Stimulated activated CD8-positive, alpha-beta memory T cell treated with anti-CD3 and anti-CD28 coated beads, Interleukin-2, amount 100 ng/mL, for 48 hours (primary cell): Measurements from ENCODE around the gene CNTRL.
A peak's percentile ranks its signal among the peaks of the same experiment; 100 is the strongest.
"Not testable (repeated sequence)": the region's sequence is repeated elsewhere in the genome, so short reads cannot be mapped to it uniquely, and the experiment has no call there.

ENCODE experiments used
- DNase-seq, 2 donors: peaks; one replicate each; pipeline ENCODE4 v3.0.0-alpha.2; 2020; ENCODE audit warnings: low read depth in 2 of 2

Gene CNTRL

GRCh38 chr9:121133104-121133816, 58.5 kb downstream of the CNTRL start:
- peak; percentile 26 to 27 for DNase-seq

DNA sequence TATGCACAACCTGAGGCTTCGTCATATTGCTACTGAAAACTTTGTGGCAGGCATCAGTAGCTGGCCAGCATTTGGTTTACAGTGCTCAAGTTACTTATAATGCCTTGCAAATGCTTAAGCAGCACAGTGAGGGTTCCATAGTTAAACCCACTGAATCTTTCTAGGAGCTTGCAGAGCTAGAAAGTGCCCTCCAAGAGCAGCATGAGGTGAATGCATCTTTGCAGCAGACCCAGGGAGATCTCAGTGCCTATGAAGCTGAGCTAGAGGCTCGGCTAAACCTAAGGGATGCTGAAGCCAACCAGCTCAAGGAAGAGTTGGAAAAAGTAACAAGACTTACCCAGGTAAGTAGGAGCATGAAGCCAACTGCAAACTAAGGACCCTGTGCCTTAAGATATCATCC, 60.9 kb downstream of the CNTRL start:
- no peak for DNase-seq

- DNase-seq = no peak
Measured at GRCh38 chr9:121138561-121138960, 63.8 kb downstream of the CNTRL start.

GRCh38 chr9:121138973-121139372, 64.2 kb downstream of the CNTRL start:
- no peak for DNase-seq

DNA sequence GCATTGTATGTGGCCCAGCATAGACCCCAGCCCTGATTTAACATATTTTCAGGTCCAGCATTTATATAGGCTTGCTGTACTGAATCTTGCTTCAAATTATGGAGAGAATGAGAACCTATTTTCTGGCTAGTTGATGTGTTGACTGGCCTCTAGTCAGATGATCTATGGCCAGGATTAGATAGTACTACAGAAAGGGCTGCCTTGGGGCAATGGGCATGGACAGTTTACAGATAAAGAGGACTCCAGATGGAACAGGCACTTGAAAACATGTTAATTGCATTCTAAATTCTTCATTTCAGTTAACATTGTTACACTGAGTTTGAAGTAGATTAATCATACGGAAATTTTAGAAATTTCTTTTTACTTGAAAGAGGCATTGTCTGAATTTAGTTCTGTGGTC, 65.4 kb downstream of the CNTRL start:
- no peak for DNase-seq

- no peak for DNase-seq
Measured at GRCh38 chr9:121141306-121141705, 66.6 kb downstream of the CNTRL start.

- no peak for DNase-seq
Measured at GRCh38 chr9:121141706-121142105, 67.0 kb downstream of the CNTRL start.

DNA sequence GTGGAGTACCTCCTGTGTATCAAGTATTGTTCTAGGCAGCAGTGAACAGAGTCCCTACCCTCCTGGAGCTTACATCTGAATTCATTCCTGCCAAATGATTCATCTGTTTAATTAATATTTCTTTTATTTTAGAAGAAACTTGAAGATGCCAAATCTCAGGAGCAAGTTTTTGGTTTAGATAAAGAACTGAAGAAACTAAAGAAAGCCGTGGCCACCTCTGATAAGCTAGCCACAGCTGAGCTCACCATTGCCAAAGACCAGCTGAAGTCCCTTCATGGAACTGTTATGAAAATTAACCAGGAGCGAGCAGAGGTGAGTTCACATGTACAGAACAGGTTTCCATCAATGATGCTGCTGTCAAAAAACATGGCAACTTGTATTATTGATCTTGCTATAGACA, 69.0 kb downstream of the CNTRL start:
- no peak for DNase-seq

GRCh38 chr9:121144482-121144881, 69.7 kb downstream of the CNTRL start:
- no peak for DNase-seq

DNA sequence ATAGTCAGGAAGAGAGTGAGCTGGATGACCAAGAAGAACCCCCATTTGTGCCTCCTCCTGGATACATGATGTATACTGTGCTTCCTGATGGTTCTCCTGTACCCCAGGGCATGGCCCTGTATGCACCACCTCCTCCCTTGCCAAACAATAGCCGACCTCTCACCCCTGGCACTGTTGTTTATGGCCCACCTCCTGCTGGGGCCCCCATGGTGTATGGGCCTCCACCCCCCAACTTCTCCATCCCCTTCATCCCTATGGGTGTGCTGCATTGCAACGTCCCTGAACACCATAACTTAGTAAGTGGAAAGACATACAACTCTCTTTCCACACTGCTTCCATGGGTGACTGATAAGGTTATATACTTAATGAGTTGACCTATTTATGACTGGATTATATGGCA, 75.4 kb downstream of the CNTRL start:
- DNase-seq = no peak

DNA sequence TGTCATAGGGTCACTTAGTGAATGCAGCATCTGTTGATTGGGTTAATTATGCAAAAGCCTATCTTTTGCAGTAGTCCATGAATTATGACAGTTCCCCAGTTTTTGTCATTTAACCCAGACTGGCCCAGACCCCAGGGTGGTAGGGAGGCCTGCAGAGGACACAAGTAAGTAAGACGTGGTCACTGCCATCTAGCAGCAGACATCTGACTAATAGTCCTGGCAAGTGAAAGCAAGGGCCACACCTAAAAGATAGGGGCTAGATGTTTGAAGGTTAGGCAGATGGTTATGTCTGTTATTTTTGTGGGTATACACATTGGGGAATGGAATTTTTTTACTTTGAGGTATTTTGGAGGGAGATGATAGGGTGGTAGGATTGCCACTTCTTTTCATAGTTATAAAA, 78.9 kb downstream of the CNTRL start:
- DNase-seq = no peak

DNA sequence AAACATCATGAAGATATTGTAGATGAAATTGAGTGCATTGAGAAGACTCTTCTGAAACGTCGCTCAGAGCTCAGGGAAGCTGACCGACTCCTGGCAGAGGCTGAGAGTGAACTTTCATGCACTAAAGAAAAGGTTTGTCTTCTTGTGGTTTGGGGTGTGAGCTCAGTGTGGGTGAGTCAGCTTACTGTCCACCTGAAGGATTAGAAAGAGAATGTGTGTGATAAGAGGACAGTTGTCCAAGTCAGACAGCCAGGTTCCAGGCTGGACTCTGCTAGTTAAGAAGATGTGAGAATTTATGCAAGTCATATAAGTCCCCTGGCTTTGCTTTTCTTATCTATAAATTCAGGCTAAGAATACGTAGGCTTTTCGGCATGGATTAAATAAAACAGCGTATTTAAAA, 80.0 kb downstream of the CNTRL start:
- DNase-seq = no peak

DNA sequence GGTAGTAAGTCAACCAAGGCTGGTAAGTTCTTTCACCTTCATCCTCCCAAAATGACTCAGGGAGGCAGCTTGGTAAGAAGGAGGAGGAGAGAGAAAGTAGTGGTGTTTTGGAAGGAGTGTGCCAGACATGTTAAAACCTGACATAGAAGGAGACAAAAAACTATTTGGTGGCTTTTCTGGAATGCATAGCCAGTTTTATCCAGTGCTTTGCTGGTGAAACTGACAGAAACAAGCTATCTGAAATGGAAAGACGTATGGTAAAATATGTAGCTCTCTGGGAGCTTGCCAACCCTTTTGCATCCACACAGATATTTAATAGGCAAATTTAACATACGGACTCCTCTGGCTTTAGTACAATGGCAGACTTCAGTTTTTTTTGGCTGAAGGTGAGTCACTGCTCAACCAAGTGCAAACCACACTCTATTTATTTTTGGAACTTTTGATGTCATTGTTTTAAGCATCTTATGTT, 81.5 kb downstream of the CNTRL start:
- no peak for DNase-seq

DNA sequence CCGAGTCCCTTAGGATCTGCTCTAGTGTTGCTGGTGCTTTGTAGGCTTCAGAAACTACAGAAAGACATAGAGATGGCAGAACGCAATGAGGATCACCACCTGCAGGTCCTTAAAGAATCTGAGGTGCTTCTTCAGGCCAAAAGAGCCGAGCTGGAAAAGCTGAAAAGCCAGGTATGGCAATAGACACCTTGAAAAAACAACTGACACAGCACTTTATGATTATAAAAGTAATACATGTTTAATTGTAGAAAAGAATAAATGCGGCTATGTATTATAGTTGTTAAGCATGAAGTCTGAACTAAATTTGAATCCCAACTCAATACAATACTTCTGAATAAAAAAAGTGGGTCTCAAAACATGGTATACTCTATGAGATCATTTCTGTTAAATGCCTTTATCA, 83.2 kb downstream of the CNTRL start:
- no peak for DNase-seq

GRCh38 chr9:121160025-121160424, 85.3 kb downstream of the CNTRL start:
- DNase-seq = no peak

- DNase-seq = no peak
Measured at GRCh38 chr9:121168052-121168451, 93.3 kb downstream of the CNTRL start.

GRCh38 chr9:121169094-121169601, 94.4 kb downstream of the CNTRL start:
- no peak for DNase-seq

- no peak for DNase-seq
Measured at GRCh38 chr9:121171236-121171635, 96.5 kb downstream of the CNTRL start.

- DNase-seq = no peak
Measured at GRCh38 chr9:121172726-121173487, 98.2 kb downstream of the CNTRL start.

GRCh38 chr9:121173501-121173900, 98.7 kb downstream of the CNTRL start:
- no peak for DNase-seq

- DNase-seq = no peak
Measured at GRCh38 chr9:121178676-121179372, 104.1 kb downstream of the CNTRL start.

GRCh38 chr9:121179373-121179721, 104.6 kb downstream of the CNTRL start:
- not testable (repeated sequence) for DNase-seq
